Measurements from ENCODE around the gene AIMP1.
"Not testable (repeated sequence)": the region's sequence is repeated elsewhere in the genome, so short reads cannot be mapped to it uniquely, and the experiment has no call there.

AIMP1 gene

DNA sequence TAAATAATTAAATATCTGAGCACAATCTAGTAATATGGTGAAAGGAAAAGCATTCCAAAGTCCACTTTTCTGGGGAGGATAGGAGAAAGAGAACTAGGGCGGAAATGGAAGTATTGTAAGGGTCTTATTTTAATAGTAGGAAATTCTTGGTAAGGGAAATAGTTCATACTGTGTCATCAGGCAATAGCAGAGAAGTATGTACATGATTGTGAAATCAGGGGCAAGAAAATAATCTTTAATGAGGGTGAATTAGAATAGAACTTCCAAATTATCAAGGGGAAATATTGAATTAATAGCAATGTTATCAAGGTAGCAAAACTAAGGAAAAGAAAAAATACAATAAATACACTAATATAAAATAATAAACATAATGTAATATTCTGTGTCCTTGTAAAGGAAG is 37.4 kb downstream of the AIMP1 start:
- DNase-seq = no peak

DNA sequence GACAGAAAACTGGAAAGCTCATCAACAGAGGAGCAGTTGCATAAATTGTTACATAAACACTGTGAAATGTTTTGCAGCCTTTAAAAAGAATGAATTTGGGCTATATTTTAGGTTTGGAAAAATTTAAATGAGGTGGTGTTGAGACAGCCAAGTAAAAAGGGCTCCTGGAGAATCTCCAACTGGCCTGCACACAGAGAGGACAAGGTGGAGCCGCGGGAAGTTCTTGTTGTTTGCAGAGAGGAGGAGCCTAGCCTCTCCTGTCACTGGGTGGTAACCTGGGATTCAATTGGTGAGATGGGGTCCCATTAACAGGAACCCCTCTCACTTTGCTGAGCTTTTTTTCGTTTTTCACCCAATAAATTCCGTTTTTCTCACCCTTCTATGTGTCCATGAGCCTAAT is 38.8 kb downstream of the AIMP1 start:
- DNase-seq = no peak

DNA sequence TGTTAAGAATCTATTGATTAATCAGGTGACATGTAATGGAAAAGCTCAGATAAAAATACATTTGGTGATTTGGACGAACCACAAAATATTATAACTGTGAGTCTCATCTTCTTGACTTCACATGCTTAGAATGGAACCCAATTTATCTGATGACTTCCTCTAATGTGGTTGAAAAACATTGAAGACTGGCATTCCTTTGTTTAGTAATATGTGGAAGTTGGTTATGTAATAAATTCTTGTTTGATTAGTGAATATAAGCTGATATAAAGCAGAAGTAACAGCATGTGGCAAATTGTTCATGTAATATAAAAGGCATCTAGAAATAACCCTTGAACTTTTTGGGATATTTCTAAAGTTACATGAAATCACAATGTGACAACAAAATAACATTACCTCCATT is 42.5 kb downstream of the AIMP1 start:
- DNase-seq = no peak

DNA sequence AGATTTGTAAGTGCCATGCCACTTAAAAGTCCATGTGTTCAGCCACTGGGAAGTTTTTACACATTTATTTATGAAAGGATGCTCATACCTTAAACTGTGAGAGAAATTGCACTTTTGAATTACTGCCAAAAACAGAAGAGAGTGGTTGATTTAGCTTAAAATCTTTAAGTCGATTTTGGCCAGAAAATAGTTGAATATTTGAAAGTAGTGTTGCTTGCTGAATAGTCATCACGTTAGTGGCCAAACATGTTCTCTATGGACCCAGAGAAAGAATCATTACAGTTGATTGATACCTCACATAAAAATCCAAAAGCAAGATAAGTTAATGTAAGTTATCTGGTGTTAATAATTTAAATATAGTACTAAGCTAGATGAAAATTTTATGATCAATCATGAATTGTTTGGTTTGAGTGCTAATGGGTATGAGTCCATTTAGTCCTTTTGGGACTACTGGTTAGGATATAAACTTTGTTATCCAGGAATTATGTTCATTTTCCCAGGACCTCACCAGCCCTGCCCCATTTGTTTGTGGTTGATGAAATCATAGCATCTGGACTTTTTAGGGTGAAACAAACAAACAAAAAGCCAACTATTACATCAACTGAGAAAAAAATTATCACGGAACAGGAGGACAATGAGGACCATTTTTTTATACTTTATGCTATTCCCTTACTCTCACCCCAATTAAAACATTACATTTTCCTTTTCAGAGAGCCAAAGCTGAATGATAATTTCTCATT is 45.9 kb downstream of the AIMP1 start:
- DNase-seq = no peak

DNA sequence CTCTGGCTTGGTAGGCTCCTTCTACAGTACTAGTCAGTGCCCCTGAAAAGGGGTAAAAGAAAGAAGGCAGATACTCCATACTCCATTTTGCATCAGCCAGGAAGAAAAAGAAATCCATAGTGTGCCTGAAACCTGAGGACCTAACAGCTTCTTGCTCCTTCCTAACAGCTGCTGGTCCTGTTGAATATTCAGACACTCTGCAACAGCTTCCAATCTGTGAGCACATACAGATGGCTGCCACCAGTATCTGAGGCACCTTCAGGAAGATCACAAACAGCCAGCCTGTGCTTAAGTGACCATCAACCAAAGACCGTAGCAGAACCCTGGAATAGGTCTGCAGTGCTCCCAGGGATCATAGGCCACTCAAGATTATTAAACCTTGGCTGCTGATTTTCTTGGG is 47.9 kb downstream of the AIMP1 start:
- DNase-seq = no peak

DNA sequence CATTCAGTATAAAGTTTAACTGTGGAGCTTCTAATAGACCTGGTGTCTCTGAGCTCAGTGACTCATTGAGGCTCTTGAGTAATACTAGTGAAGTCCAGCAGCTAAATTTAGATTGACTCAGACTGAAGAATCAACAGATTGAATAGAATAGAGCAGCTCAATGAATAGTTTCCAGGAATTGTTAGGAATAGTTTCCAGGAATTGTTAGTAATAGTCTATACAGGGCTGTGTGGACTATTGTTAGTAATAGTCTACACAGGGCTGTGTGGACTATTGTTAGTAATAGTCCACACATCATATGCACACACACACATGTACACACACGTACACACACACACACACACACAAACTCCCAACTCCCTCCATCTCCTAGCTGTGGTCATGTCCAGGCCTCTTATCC is 49.3 kb downstream of the AIMP1 start:
- no peak for DNase-seq

DNA sequence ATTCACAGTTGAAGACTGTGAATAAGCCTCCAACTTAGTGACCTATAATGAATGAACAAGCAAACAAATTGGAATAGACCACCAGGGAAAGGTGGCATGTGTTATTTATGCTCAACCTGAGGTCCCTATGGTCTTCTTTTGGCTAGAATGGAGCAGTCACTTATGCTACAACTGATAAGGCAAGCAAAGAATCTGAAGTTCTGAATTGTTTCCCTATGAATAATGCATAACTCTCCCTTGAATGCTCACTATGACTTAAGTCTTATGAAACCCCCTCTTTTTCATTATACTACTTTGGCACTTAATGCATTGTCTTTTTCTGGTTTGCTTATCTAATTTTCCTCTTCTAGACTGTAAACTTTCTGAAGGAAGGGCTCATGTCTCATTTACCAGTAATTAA is 49.7 kb downstream of the AIMP1 start:
- no peak for DNase-seq

DNA sequence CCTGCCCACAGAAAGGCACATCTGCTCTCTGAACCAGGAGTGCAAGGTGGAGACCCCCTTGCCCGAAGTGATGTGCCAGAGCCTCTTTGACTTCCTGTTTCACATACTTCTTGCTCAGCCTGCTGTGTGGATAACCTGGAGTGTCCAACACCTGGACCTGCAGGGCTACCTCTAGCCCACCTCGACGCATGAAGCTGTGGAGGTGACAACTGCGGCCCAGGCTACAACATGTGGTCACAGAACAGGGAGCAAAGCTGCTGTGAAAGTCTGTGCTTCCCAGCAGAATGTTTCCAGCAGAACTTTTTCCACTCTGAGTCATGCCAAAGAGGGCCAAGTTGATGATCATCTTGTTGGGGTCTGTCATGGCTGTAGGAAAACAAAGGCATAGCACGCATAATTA is 50.7 kb downstream of the AIMP1 start:
- no peak for DNase-seq

DNA sequence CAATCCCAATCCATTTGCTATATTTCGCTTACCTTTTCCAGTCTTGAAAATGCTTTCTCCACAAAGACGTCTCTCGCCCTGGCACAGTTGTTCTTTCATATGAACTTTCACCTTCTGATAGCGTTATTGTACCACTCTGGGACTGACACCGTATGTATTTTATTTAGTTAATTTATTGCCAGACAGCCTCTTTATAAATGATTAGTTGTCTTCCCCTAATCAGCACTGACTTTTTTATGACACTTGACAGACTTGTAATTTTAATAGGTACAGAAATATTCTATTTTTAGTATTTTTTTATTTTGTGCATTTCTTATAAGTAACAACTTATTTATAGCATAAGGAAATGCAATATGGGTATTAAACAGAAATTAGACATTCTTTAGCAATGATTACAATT is 52.3 kb downstream of the AIMP1 start, which contains the start of gene GIMD1:
Gene GIMD1, minus strand, starts transcription at position 101 of the 400 bp plus-strand sequence. CDS start 1,343 bp downstream, outside the sequence.
- no peak for DNase-seq

DNA sequence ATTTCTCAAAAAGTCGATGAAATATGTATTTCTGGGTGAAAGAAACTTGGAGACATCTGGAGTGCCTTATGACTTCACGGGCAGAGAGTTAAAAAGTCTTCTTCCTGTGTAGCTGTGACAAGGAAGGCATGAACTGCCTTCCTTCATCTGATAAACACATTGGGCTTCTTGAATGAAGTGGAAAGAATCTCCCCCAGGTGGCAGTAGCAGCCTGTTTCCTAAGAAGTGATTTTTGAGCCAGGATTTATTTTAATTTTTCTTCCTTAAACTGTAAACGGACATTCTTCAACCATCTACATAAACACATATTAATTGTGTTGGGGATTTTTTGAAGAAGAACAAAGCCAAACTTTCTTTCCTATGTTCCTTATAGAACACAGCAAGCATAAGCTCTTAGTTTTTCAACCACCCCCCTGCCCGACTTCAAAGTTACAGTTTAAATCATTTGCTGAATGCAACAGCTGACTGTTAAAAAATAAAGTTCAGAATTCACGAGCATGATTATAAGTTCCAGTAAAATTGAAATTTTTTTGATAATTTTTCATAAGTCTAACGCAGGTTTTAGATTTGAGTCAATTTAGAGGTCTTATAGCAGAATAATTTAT is 53.2 kb downstream of the AIMP1 start:
- DNase-seq = no peak

DNA sequence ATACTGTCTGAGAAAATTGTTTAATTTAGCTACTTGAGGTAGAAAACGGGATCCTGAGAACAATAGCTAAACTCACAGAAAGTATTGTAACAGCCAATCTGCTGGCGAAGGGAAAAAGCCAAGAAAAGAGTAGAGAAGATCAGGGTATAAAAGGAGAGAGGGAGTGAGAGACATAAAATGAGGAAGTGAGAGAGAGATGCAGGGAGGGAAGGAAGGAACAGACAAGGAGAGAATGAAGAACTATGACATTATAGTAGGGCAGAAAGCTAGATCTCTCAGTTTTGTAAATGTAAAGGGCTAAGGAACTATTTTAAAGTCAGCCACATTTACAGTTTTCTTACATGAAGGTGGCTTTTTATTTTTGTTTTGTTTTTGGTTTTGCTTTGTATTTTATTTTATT is 53.9 kb downstream of the AIMP1 start:
- DNase-seq = no peak

DNA sequence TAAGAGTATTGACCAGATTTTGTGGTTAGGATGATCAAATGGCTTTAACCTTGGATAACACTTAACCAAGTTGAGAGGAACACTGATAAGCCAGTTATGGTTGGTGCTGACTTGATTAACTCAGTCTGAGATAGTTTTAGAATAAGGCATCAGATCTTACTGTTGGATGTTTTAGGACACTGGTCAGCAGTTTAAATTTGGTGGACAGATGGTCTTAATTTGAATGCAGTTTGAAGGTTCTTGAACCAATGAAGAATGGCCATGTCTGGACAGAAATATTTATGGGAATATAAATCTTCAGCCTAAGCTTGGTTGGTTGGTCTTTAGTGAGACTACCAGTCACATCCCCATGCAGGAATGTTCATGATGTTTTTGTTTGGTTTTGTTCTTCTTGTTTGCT is 54.8 kb downstream of the AIMP1 start:
- no peak for DNase-seq

DNA sequence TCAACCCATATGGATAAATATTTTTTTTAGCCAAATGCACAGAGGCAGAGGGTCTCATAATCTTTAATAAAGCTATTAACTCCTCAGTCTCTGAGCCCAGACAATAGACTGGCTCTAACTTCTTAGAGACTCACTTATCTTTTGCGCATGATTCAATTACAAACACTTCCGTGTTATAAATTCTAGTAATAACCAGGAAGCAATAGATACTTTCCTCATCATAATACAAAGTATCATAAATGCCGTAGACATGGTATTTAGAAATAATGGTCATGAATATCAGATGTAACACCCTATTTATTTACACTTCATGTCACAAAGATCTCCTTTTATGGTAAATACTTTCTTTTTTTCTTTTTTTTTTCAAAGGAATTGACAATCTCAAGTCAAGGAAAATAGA is 56.7 kb downstream of the AIMP1 start:
- no peak for DNase-seq

DNA sequence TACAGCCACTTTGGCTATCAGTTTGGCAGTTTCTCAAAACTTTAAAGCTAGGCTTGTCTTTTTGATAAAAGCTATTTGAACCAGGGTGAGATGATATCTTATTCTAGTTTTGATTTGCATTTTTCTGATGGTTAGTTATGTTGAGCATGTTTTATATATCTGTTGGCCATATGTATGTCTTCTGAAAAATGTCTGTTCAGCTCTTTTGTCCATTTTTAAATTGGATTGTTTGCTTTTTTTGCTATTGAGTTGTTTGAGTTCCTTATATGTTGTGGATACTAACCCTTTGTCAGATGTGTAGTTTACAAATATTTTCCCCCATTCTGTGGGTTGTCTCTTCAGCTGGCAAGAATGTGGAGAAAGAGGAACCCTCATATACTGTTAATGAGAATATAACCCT is 63.8 kb downstream of the AIMP1 start:
- DNase-seq = no peak

DNA sequence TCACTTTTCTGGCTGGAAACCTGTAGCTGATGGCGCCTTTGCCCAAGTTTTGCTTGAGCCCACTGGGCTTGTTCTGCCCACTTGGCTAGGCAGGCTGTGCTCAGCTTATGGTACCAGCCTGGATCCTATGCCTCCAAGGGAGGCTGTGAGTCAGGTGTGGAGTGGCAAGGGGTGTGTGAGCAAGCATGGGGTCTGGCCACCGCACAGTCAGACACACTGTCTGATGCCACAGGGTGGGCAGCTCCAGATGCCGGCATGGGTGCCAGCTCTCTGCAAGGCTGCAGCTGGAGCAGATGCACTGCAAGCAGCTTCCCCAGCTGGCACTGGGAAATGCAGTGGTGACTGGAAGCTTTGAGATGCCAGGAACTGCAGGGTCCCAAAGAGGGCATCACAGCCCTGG is 68.5 kb downstream of the AIMP1 start:
- no peak for DNase-seq

DNA sequence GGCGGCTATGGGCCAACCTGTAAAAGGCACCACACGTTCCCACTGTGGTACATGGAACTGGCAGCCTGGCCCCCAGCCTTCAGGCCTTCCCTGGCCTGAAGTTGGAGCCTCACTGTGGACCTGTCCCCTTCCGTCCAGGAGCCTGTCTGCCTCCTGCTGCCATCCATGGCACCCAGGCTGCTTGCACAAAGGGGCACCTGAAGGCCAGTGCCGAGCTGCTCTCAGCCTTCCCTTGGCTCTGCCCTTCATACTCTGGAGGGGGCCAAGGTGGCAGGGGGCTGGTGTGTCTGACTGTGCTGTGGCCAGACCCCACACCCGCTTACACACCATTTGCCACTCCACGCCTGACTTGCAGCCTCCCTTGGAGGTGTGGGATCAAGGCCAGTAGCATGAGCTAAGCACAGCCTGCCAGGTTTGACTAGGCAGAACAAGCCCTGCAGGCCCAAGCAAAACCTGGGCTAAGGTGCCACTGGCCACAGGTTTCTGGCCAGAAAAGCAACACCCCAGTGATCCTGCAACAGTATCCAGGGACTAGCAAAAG is 69.6 kb downstream of the AIMP1 start:
- no peak for DNase-seq

DNA sequence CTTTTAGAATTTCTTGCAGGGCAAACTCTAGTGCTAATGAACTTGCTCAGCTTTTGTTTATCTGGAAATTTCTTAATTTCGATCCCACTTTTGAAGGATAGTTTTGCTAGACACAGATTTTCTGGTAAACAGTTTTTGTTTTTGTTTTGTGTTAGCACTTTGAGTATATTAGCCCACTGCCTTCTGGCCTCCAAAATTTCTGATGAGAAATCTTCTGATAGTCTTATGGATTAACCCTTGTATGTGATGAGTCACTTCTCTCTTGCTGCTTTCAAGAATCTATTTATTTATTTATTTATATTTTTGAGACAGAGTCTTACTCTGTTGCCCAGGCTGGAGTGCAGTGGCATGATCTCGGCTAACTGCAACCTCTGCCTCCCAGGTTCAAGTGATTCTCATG is 79.2 kb downstream of the AIMP1 start:
- no peak for DNase-seq

DNA sequence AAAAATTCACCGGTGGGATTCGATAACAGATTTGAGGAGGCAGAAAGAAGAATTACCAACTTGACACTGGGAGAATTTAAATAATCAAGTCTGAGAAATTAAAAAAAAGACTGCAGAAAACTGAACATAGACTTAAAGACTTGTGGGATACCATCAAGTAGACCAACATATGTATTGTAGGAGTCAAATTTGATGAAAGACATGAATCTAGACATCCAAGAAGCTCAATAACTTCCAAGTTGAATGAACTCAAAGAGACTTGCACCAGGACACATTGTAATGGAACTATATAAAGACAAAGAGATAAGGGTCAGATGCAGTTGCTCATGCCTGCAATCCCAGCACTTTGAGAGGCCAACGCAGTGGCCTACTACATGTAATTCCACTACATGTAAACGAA is 82.5 kb downstream of the AIMP1 start:
- DNase-seq = not testable (repeated sequence)

All from SHP77 (cell line).